Epidermal melanocyte (primary cell): ENCODE results near the gene NAV2.

Experiments used
- DNase-seq: peaks from one replicate; pipeline ENCODE4 v3.0.0; 2011; ENCODE audit warnings: low spot score; ENCODE audit not compliant: insufficient read length

The NAV2 gene

GRCh38 chr11:19714387-19715363 lies 2.0 kb downstream of the NAV2 start:
- DNase-seq: no peak

DNA sequence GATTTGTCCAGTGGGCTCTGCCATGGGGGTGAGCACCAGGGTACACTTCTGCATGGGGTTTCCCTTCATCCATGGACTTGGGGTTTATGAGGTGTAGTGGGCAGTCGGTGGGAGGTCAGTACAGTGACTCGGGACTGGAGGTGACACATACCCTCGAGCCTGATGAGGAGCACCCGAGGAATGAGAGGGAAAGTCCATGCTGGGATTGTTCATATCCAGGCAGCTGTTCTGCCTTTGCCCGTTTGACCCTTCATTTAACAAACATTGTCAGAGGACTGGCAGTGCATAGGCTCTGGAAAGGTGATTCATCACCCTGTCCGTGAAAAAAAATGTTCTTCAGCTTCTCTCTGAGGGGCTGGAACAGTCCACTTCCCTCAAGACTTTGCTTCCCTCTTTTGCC lies 2.7 kb downstream of the NAV2 start:
- DNase-seq: no peak

DNA sequence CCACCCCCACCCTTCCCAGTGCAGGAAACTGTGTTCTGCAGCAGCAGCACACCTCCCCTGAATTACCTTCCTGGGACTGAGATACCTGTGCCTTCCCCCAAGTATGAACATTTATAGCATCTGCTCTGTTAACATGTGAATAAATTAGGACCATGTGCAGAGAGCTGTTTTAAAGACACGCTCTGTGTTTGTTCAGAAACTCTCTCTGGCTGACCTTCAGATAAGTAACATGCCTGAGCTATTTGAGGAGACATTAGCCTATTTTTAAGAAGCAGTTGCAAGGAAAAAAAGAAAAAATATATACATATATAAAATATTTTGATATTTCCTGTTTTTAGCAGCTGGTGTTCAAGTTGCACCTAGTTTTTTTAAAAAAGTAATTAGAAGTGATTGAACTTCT lies 5.4 kb downstream of the NAV2 start:
- no peak for DNase-seq

- DNase-seq: no peak
Measured at GRCh38 chr11:19718951-19719350, 6.3 kb downstream of the NAV2 start.

GRCh38 chr11:19719960-19720359 lies 7.3 kb downstream of the NAV2 start:
- DNase-seq: no peak

- DNase-seq: no peak
Measured at GRCh38 chr11:19721176-19721575, 8.5 kb downstream of the NAV2 start.

DNA sequence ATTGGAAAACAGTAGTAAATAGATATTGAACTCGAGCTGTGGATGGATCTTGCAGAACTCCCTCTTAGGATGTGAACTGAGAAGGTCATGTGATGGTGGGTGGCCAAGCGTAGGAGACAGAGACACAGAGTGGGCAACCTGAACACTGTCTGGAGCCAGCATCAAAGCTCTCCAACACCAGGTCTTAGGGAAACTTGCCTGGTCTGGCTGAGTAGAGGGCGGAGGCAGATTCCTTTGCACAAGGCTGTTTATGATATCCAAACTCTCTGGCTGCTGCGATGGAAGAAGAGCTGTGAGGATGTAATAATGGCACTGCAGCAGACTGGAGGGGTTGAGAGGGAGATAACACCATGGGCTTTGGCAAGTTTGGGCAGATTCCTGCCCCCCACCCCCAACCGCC lies 10.1 kb downstream of the NAV2 start:
- no peak for DNase-seq

DNA sequence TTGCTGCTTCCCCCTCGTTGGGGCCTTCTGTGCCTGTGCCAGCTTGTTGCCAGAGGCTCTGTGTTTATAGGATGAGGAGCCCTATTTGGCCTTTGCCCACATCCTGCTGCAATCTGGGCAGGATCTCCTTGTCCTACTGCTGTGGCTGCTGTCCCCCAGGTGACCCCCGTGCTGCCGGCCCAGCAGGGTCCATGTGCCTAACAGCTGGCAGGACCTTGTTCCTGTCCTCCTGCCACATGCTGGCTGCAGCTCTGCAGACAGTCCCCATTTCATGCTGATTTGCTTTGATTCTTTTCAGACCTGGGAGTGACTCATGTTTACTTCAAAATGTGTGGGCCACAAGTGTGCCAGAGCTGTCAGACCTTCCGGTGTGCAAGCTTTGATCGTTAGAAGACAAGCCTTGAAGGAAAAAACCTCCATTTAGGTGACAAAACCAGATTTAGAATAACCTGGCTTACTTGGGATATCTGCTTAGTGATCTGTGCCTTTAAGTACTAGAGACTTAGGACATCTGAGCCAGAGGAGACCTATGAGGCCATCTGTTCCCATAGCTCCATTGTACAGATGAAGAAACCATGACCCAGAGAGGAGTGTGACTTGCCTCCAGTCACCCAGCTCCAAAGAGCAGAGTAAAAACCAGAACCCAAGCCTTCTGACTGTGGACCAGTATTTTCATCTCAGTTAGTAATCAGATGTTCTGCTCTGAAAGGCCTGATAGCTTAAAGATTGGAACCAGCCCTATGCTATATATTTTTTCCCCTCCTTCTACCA lies 11.1 kb downstream of the NAV2 start:
- no peak for DNase-seq

GRCh38 chr11:19724765-19725164 lies 12.1 kb downstream of the NAV2 start:
- no peak for DNase-seq

DNA sequence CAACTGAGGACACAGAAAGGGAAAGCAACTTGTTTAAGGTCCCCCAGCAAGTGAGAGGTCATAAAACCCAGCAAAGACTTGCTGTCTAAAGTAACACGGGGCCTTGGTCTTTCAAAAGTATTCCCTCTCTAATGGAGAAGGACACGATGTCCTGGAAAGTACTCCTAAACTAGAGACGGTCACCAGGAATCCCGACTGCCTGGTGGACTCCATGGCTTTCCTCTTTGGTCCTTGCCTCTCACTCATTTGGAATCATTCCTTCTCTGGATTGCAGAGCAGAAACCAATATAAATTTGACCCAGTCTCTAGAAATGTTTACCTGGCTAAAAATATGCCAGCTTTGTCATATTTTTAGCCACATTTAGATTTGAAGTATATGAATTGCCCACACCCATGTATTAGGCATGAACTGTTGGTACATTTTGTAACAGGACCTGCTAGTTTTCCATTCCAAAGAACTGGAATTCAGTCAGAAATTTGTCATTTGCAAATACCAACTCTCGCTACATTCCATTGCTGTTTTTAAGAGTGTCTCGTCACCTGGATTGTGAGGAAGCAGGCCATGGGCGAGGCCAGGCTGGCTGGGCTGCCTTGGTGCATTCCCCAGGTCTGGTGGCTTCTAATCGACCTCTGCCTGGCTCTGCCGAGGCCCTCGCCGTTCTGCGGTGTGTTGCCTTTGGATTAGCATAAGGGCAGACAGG lies 12.9 kb downstream of the NAV2 start:
- no peak for DNase-seq

DNA sequence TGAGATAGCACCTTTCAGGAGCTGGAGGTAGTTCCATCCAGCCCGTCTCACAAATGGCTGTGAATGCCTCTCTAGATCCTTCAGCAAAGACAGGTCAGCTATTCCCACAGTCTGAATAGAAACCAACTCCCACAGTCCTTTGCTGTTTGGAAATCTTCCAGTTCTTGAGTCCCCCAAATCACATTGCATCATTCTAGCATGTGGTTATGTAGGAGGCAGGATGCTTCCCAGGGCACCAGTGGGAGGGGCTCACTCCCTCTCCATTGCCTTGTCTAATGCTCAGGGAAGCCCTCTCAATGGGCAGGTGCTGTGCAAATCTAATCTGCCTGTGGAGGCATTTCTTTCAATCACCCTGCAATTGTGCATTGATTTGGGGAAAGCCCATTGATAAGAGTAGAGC lies 14.6 kb downstream of the NAV2 start:
- DNase-seq: no peak

GRCh38 chr11:19728436-19728835 lies 15.8 kb downstream of the NAV2 start:
- peak; percentile 24 for DNase-seq

- no peak for DNase-seq
Measured at GRCh38 chr11:19729141-19729540, 16.5 kb downstream of the NAV2 start.

DNA sequence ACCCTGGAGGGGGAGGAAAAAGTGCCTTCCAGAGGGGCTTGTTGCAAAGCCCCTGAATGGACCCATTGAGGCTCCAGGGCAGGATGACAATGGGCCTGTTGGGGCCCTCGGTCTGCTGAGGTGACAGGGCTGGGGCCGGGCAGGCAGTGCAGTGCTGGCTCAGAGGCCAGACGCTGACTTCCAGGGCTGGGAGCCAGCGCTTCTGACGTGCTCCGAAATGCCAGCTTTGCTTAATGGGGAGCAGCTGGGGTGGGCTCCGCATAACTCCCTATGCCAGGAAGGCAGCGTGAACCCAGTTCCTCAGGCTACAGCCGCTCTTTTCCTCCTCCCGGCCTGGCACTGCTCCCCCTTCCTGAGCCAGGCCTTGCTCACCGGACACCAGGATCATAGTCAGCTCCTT lies 17.7 kb downstream of the NAV2 start:
- no peak for DNase-seq

- no peak for DNase-seq
Measured at GRCh38 chr11:19734171-19734570, 21.5 kb downstream of the NAV2 start.

DNA sequence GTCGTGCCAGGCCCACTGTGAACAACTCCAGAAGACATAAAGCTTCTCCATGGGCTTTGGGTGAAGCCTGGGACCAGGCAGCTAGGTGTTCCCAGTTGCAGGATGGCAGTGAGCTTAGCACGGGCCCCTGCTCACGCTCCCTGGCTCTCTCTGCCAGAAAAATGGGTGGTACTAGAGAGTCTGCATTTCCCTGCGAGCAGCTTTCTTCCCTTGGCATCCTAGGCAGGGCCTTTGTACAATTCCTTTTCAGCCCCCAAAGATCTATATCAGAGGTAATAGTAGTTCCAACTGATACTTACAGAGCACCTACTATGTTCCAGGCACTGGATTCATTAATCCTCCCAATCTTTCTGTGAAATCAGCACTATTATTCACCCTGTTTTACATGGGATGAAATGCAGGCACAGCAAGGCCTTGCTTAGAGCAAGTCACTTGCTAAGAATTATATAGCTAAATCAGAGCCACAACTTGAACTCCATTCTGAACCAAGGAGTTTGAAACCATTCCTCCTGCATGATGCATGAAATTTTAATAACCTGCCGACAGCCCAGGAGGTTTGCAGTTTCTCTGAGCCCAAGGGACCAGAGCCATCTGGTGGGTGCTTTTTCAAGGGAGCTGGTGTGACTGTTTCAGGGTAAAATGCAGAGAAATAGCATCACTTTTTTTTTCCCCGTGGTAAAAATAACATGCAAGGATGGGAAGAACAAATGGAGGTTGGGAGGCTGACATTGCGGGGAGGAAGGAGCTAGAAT lies 22.7 kb downstream of the NAV2 start:
- no peak for DNase-seq

- no peak for DNase-seq
Measured at GRCh38 chr11:19735909-19736498, 23.4 kb downstream of the NAV2 start.

DNA sequence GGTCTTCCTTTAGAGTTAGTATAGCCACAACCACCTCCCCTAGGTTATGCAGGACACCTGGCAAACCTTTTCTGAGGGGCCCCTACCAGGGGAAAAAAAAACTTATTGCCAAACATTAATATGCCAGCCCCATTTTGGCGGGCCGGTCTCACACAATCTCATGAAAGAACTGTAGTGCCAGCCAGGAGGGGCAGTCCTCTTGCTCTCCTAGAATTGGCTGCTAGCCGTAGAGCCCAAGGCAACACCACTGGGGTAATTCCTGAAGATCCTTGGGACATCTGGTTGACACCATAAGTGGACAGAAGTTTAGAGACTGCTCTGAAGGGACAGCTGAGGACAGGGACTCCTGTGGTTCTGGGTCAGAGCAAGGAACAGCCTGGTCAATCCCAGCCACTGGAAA lies 24.2 kb downstream of the NAV2 start:
- no peak for DNase-seq

DNA sequence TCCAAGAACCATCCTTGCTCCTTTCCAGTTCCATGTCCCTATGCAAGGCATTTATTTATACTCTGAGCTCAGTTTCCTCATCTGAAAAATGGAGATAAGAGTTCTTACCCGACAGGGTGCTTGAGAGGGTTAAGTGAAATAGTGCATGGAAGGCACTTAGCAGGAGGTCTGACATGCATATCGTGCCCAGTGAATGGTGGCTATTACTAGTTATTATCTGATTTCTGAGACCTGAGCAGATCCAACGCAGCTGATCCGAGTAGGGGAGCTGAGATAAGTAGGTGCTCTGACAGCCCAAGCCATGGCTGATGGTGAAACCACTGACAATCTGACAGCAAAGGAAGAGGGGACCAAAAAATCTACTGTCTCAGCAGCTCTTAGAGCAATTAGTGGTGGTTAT lies 24.9 kb downstream of the NAV2 start:
- DNase-seq: no peak

GRCh38 chr11:19738124-19738523 lies 25.5 kb downstream of the NAV2 start:
- no peak for DNase-seq

DNA sequence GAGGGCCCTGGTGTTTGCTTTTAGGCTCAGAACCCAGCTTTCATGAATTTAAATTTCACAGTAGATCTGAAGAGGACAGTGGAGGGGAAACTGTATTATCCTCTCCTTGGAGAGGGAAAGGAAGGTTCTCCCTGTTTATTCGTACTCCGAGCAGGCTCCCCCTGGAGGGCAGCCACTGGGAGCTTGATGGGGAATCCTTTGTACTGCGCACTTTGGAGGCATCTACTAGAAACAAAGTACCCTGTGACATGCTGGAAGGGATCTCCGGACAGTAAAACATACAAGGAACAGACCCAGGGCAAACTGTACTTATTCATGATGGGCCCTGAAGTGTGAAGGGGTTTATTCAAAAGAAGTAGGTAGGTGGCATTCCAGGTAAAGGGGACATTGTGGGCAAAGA lies 27.2 kb downstream of the NAV2 start:
- DNase-seq: no peak
